ENCODE measurements around the gene GRM5. TPM values are rescaled to one million over a fixed set of nuclear protein-coding genes. Genes with fewer than 3 reads are reported as not detected.
"Not testable (repeated sequence)": the region's sequence is repeated elsewhere in the genome, so short reads cannot be mapped to it uniquely, and the experiment has no call there.

Gene GRM5
- total and polyA plus RNA-seq, 2 experiments from 2014 or later = 0.27 TPM; not detected in 1

DNA sequence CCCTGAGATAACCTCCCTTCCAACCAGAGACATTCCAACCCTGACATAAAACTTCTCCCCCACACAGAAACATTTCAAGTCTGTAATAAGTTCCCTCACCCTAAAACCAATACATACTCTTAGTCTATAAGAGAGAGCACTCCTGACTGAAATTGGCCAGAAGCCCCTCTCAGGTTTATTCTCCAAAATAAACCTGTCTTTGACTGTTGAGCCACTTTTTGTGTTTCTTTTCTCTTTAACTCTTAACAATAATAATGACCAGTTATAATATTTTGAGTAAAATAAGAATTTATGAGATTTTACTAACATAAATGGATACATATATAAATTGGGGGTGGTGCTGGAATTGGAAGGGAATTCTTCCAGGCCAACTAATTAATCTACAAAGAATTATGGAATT is 93.6 kb downstream of the GRM5 start:
- no peaks in the 10 kb centered on the region for H4K20me1 ChIP-seq (ENCODE audit: insufficient read depth, poor library complexity, severe bottlenecking)
- H2AFZ ChIP-seq = no peak overlapping the region
- H3K36me3 ChIP-seq (replicated peaks; ENCODE audit: insufficient read depth, low read depth) = no peaks in the 10 kb centered on the region
- DNase-seq (ENCODE audit: low spot score) = no peak
- TF ChIP-seq, protein P1, sequence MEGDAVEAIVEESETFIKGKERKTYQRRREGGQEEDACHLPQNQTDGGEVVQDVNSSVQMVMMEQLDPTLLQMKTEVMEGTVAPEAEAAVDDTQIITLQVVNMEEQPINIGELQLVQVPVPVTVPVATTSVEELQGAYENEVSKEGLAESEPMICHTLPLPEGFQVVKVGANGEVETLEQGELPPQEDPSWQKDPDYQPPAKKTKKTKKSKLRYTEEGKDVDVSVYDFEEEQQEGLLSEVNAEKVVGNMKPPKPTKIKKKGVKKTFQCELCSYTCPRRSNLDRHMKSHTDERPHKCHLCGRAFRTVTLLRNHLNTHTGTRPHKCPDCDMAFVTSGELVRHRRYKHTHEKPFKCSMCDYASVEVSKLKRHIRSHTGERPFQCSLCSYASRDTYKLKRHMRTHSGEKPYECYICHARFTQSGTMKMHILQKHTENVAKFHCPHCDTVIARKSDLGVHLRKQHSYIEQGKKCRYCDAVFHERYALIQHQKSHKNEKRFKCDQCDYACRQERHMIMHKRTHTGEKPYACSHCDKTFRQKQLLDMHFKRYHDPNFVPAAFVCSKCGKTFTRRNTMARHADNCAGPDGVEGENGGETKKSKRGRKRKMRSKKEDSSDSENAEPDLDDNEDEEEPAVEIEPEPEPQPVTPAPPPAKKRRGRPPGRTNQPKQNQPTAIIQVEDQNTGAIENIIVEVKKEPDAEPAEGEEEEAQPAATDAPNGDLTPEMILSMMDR (IDR thresholded peaks at IDR 0.05; ENCODE audit: poor library complexity) = no peak
- no peak for TF ChIP-seq EZH2 (IDR thresholded peaks at IDR 0.05; ENCODE audit: borderline replicate concordance)
- no peak for TF ChIP-seq EZH2phosphoT487 (IDR thresholded peaks at IDR 0.05; ENCODE audit: low read depth, severe bottlenecking, unreplicated experiment)
- H3K79me2 ChIP-seq = no peaks in the 10 kb centered on the region
- H3K4me1 ChIP-seq (ENCODE audit: insufficient read depth) = no peaks in the 10 kb centered on the region
- no peaks in the 10 kb centered on the region for H3K9me3 ChIP-seq (ENCODE audit: low read depth)
- H3K4me2 ChIP-seq = no peak overlapping the region
- no peaks in the 10 kb centered on the region for H3K9me2 ChIP-seq (replicated peaks; ENCODE audit: insufficient read depth)
- no peak overlapping the region for H3K27ac ChIP-seq
- H3K4me3 ChIP-seq = no peak overlapping the region
- H3K27me3 ChIP-seq = no peaks in the 10 kb centered on the region

DNA sequence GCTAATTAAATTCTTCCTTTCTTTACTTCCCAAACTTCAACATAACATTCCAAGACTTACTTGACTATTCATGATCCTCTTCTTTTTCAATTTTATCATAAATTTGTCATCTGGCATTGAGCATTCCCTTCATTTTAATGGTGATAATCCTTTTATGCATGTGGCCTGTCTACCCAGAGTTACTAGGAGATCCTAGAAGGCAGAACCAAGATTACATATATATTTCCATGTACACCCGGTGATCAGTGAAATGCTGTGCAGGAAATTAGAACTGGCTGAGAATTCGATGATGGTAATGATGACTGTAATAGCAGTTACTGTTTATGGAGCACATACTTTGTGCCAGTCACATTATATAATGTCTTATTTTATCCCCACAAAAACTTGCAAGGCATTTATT is 104.2 kb downstream of the GRM5 start:
- H3K9me2 ChIP-seq (replicated peaks; ENCODE audit: insufficient read depth); H4K20me1 ChIP-seq (ENCODE audit: insufficient read depth, poor library complexity, severe bottlenecking); H3K27me3 ChIP-seq; H3K4me1 ChIP-seq (ENCODE audit: insufficient read depth); H3K4me3 ChIP-seq; H3K9me3 ChIP-seq (ENCODE audit: low read depth); H3K79me2 ChIP-seq; H3K4me2 ChIP-seq; DNase-seq (ENCODE audit: low spot score); H3K36me3 ChIP-seq (replicated peaks; ENCODE audit: insufficient read depth, low read depth); H2AFZ ChIP-seq; H3K27ac ChIP-seq: not testable (repeated sequence)
- 80% methylated on average over 2 of the region's 2 CpGs for WGBS (ENCODE audit: low lambda C conversion rate, missing lambda C conversion rate)

DNA sequence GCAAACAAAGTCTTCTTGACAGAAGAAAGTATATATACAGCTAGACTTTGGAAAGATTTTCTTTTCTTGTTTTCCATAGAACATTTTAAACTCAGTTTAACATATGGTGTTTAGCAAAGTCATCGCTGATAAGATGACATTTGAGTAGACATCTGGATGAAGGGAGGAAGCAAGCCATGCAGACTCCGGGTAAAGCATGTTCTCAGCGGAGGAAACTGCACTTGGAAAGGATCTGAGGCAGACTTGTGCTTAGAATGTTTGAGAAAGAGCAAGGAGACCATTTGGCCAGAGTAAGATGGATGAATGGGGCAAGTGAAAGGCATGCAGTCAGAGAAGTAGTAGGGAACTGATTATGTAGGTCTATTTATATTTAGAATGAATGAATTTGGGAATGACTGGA is 105.9 kb downstream of the GRM5 start:
- H3K36me3 ChIP-seq (replicated peaks; ENCODE audit: insufficient read depth, low read depth) = not testable (repeated sequence)

DNA sequence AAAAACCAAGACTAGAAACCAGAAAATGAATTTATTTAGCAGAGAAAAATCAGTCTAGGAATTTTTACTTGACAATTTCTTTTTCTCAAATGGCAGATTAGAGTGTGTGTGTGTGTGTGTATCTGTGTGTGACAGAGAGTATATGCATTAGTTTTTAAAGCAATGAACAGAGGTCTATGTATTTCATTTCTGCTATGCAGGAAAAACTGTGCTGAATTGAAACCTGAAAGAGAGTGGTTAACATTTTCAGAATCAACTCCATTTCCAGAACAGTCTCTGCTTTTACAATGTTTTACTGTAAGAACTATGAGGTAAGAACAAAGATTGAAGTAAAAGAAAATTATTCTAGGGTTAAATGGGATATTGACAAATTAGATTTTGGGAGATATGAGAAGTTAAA is 114.8 kb downstream of the GRM5 start:
- Histone ChIP-seq H3K36me3 (replicated peaks; ENCODE audit: insufficient read depth, low read depth) (no peaks in the 10 kb centered on the region), H3K27ac (no peak overlapping the region), H3K27me3 (no peaks in the 10 kb centered on the region), H3K9me3 (ENCODE audit: low read depth) (no peaks in the 10 kb centered on the region), H3K4me1 (ENCODE audit: insufficient read depth) (no peaks in the 10 kb centered on the region), H2AFZ (no peak overlapping the region), H4K20me1 (ENCODE audit: insufficient read depth, poor library complexity, severe bottlenecking) (no peaks in the 10 kb centered on the region), H3K4me2 (no peak overlapping the region), H3K4me3 (no peak overlapping the region), H3K9me2 (replicated peaks; ENCODE audit: insufficient read depth) (no peaks in the 10 kb centered on the region), H3K79me2 (no peaks in the 10 kb centered on the region)
- TF ChIP-seq, protein P1 (IDR thresholded peaks at IDR 0.05; ENCODE audit: poor library complexity) = no peak
- no peak for TF ChIP-seq EZH2phosphoT487 (IDR thresholded peaks at IDR 0.05; ENCODE audit: low read depth, severe bottlenecking, unreplicated experiment)
- no peak for DNase-seq (ENCODE audit: low spot score)

More for the DNA sequence above, 105.9 kb downstream of the GRM5 start:
- not testable (repeated sequence) for H3K4me3 ChIP-seq; DNase-seq (ENCODE audit: low spot score); H4K20me1 ChIP-seq (ENCODE audit: insufficient read depth, poor library complexity, severe bottlenecking); H3K79me2 ChIP-seq; H3K4me2 ChIP-seq; H3K27me3 ChIP-seq; H3K9me2 ChIP-seq (replicated peaks; ENCODE audit: insufficient read depth); H3K27ac ChIP-seq; H3K4me1 ChIP-seq (ENCODE audit: insufficient read depth); H2AFZ ChIP-seq; H3K9me3 ChIP-seq (ENCODE audit: low read depth)
- 60% methylated on average over 3 of the region's 3 CpGs for WGBS (ENCODE audit: low lambda C conversion rate, missing lambda C conversion rate)

DNA sequence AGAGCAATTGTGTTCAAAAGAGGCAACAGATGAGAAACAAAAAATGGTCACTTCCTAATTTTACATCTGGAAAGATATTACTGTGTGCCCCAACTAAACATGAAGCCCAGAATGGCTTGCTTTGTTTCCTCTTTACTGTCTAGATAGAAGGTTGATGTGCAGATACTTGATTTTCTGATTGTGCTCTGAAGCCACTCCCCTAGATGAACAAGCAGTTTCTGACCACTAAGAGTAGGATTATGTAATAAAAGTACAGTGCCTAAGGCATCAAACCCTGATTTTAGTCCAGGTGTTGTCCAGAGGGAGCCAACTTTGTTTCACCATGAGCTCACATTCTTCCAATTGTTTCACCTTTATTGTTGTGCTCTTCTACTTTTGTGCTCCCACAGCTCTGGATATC is 116.9 kb downstream of the GRM5 start:
- H4K20me1 ChIP-seq (ENCODE audit: insufficient read depth, poor library complexity, severe bottlenecking); H3K4me2 ChIP-seq; H3K4me3 ChIP-seq; H2AFZ ChIP-seq; H3K36me3 ChIP-seq (replicated peaks; ENCODE audit: insufficient read depth, low read depth); H3K27ac ChIP-seq; H3K4me1 ChIP-seq (ENCODE audit: insufficient read depth); H3K9me2 ChIP-seq (replicated peaks; ENCODE audit: insufficient read depth); H3K9me3 ChIP-seq (ENCODE audit: low read depth); H3K27me3 ChIP-seq; H3K79me2 ChIP-seq; DNase-seq (ENCODE audit: low spot score): not testable (repeated sequence)

DNA sequence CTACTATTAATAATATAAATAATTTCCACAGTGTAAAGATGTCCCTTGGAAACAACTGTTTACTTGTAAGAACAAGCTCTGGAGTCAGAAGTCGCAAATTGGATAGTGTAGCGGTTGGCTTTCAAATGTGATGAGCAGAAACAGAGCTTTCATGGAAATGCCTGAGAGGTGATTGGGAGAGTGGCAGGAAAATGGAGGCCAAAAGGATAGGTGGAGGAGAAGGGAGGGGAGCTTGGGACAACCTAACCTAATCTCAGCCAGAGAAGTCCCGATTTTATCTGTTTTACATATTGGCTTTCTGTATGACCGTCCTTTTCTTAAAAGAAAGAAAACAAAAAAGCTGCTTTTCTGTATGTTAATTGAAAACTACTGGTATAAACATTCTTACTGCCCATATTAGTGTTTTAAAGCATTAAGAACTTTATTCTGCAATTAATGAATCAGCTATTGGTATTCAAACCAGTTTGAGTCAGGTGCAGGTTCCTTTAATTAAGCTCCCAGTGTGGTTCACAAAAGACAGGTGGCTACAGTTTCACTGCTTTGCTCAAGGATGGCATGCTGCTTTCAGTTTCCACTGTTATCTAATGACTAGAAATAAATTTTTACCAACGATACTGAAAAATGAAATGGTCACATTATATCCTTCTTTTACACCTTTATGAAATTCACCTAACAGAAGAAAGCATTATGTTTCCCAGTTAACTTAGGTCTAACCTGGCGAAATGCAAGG is 117.8 kb downstream of the GRM5 start:
- H3K36me3 ChIP-seq (replicated peaks; ENCODE audit: insufficient read depth, low read depth); H2AFZ ChIP-seq; H3K79me2 ChIP-seq; H4K20me1 ChIP-seq (ENCODE audit: insufficient read depth, poor library complexity, severe bottlenecking); H3K4me1 ChIP-seq (ENCODE audit: insufficient read depth); H3K9me2 ChIP-seq (replicated peaks; ENCODE audit: insufficient read depth); H3K27me3 ChIP-seq; H3K27ac ChIP-seq; DNase-seq (ENCODE audit: low spot score); H3K4me3 ChIP-seq; H3K4me2 ChIP-seq; H3K9me3 ChIP-seq (ENCODE audit: low read depth): not testable (repeated sequence)
- WGBS (ENCODE audit: low lambda C conversion rate, missing lambda C conversion rate) = 92% methylated on average over 6 of the region's 6 CpGs

DNA sequence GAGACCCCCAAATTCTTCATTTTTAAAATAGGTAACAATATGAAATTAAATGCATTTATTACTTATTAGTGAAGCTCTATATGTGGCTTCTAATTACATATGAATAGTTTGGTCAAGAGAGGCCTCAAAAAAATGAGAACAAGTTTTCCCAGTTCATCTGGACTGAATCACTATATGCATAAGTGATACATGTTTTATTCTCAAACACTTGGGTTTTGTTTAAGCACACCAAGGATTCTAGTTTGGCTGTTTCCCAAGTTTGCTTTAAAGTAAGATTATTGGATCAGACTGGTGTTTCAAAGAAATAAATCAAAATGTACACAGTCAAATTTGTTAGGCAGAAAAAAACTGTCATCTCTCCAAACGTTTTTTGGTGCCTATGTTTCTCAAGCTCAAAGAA is 136.1 kb downstream of the GRM5 start:
- not testable (repeated sequence) for H3K4me2 ChIP-seq; H3K27ac ChIP-seq; H3K36me3 ChIP-seq (replicated peaks; ENCODE audit: insufficient read depth, low read depth); H3K9me2 ChIP-seq (replicated peaks; ENCODE audit: insufficient read depth); H3K9me3 ChIP-seq (ENCODE audit: low read depth); H3K4me3 ChIP-seq; H3K79me2 ChIP-seq; H4K20me1 ChIP-seq (ENCODE audit: insufficient read depth, poor library complexity, severe bottlenecking); H2AFZ ChIP-seq; H3K27me3 ChIP-seq; H3K4me1 ChIP-seq (ENCODE audit: insufficient read depth)
- DNase-seq (ENCODE audit: low spot score) = peak; percentile 4
- 26% methylated on average over 1 of the region's 1 CpG for WGBS (ENCODE audit: low lambda C conversion rate, missing lambda C conversion rate)

All from hepatocyte (in vitro differentiated cells).